HCT116 (cell line): ENCODE results near the gene PDZD4. TPM values are rescaled to one million over a fixed set of nuclear protein-coding genes. Genes with fewer than 3 reads are reported as not detected.

ENCODE experiments used
- ATAC-seq: fragments of 200-7000 bp; cut with Tn5 transposase; 2 replicates; pipeline ENCODE4 v1.9.1; 2020; ENCODE audit warnings: mild to moderate bottlenecking, moderate library complexity
- BruUV-seq: library from RNA; stranded (reverse); fragments of 400-500 nt; replicated peaks from 2 replicates; lab custom pipeline; 2021; lab: Mats Ljungman, UMichigan
- CTCF ChIA-PET: fragments of 300-600 bp; sonication (Branson Sonifier 250); formaldehyde crosslinking; loops from one replicate; lab custom pipeline; 2021; ENCODE audit warnings: antibody characterized with exemption; lab: Charles Lee
- POLR2A ChIA-PET: fragments of 300-600, 350-600 bp; sonication (Branson Sonifier 250); formaldehyde crosslinking; loops from one replicate; lab custom pipeline; 2021; ENCODE audit warnings: antibody characterized with exemption; lab: Charles Lee
- RAD21 ChIA-PET, 2 experiments: fragments of 300-600 bp; sonication (Branson Sonifier 250); formaldehyde crosslinking; loops; one replicate each; lab custom pipeline; 2023; ENCODE audit warnings: low total read pairs in 2 of 2; ENCODE audit not compliant: uncharacterized antibody in 2 of 2, unreplicated experiment in 2 of 2, low non-redundant PET in 1 of 2; lab: Charles Lee
- DNase-seq: peaks from one replicate; pipeline ENCODE4 v3.0.0-alpha.2; 2010; ENCODE audit warnings: low read depth, low spot score
- H2AFZ ChIP-seq: fragments of 200-600 bp; shearing (Covaris generic), sonication (generic); 2 replicates; pipeline ENCODE4 v1.6.1; 2017; ENCODE audit warnings: low read depth, mixed run types, mixed read lengths, antibody characterized with exemption, low read length; ENCODE audit not compliant: poor library complexity, severe bottlenecking
- H3K27ac ChIP-seq: 2 replicates; pipeline ENCODE4 v1.5.1; 2012; ENCODE audit warnings: low read depth, low read length
- H3K27me3 ChIP-seq: fragments of 200-600 bp; sonication (generic); 2 replicates; pipeline ENCODE4 v1.6.1; 2016; ENCODE audit warnings: mixed run types, low read length, mixed read lengths; ENCODE audit not compliant: insufficient read depth
- H3K36me3 ChIP-seq, 2 experiments: fragments of 200-500 bp in 1 of 2; fragments of 200-600 bp in 1 of 2; sonication (Bioruptor generic) in 1 of 2; sonication (generic) in 1 of 2; 2 replicates each; pipeline versions ENCODE4 v1.5.1 to v1.6.1; 2014 to 2016; ENCODE audit warnings: low read length in 2 of 2, inconsistent platforms in 1 of 2, mixed read lengths in 1 of 2, mixed run types in 1 of 2; ENCODE audit not compliant: insufficient read depth in 2 of 2, control insufficient read depth in 1 of 2
- H3K4me1 ChIP-seq, 2 experiments: fragments of 200-600 bp in 1 of 2; sonication (generic) in 1 of 2; 2 replicates each; pipeline versions ENCODE4 v1.5.1 to v1.6.1; 2012 to 2017; ENCODE audit warnings: low read length in 2 of 2, inconsistent platforms in 1 of 2, mild to moderate bottlenecking in 1 of 2, mixed read lengths in 1 of 2, mixed run types in 1 of 2, moderate library complexity in 1 of 2; ENCODE audit not compliant: insufficient read depth in 2 of 2, control insufficient read depth in 1 of 2
- H3K4me2 ChIP-seq: fragments of 200-600 bp; sonication (generic); 2 replicates; pipeline ENCODE4 v1.6.1; 2017; ENCODE audit warnings: mixed run types, low read length, mixed read lengths
- H3K4me3 ChIP-seq, 2 experiments: fragments of 200-600 bp in 1 of 2; sonication (generic) in 1 of 2; replicated peaks in 1 of 2; 2 replicates each; pipeline ENCODE4 v1.5.1; 2011 to 2016; ENCODE audit warnings: low read length in 2 of 2, control low read depth in 1 of 2, low read depth in 1 of 2, mild to moderate bottlenecking in 1 of 2, mixed read lengths in 1 of 2, mixed run types in 1 of 2
- H3K79me2 ChIP-seq: fragments of 200-600 bp; sonication (generic); 2 replicates; pipeline ENCODE4 v1.6.1; 2017; ENCODE audit warnings: mild to moderate bottlenecking, mixed run types, low read length, moderate library complexity, mixed read lengths; ENCODE audit not compliant: insufficient read depth
- H3K9ac ChIP-seq: fragments of 200-600 bp; sonication (generic); 2 replicates; pipeline ENCODE4 v1.6.1; 2016; ENCODE audit warnings: low read length, mixed read lengths
- H3K9me2 ChIP-seq: fragments of 200-600 bp; sonication (generic), shearing (Covaris generic); 2 replicates; pipeline ENCODE4 v1.6.1; 2017; ENCODE audit warnings: mixed run types, mild to moderate bottlenecking, moderate library complexity; ENCODE audit not compliant: insufficient read depth
- H3K9me3 ChIP-seq, 2 experiments: fragments of 200-500 bp in 1 of 2; fragments of 200-600 bp in 1 of 2; sonication (Bioruptor generic) in 1 of 2; sonication (generic) in 1 of 2; 2 replicates each; pipeline ENCODE4 v1.6.1; 2014 to 2017; ENCODE audit warnings: low read length in 2 of 2, mixed read lengths in 2 of 2, inconsistent platforms in 1 of 2, low read depth in 1 of 2, mild to moderate bottlenecking in 1 of 2, mixed run types in 1 of 2, moderate library complexity in 1 of 2; ENCODE audit not compliant: control insufficient read depth in 1 of 2, insufficient read depth in 1 of 2
- H4K20me1 ChIP-seq: fragments of 200-600 bp; sonication (generic), shearing (Covaris generic); 2 replicates; pipeline ENCODE4 v1.6.1; 2017; ENCODE audit warnings: mixed run types, mild to moderate bottlenecking, moderate library complexity; ENCODE audit not compliant: insufficient read depth
- CBX3 ChIP-seq: IDR thresholded peaks from 2 replicates; pipeline ENCODE4 v1.6.1; 2012; ENCODE audit warnings: low read depth
- CEBPB ChIP-seq: IDR thresholded peaks from 2 replicates; pipeline ENCODE4 v1.6.1; 2012; ENCODE audit warnings: low read depth
- ELF1 ChIP-seq: IDR thresholded peaks from 2 replicates; pipeline ENCODE4 v1.6.1; 2012; ENCODE audit warnings: low read depth, borderline replicate concordance
- EZH2 ChIP-seq: fragments of 200-600 bp; sonication (generic); IDR thresholded peaks from 2 replicates; pipeline ENCODE4 v1.6.1; 2017; ENCODE audit warnings: antibody characterized with exemption, mixed run types
- EZH2phosphoT487 ChIP-seq: fragments of 200-600 bp; IDR thresholded peaks from 2 replicates; pipeline ENCODE4 v1.6.1; 2018; ENCODE audit warnings: antibody characterized with exemption, borderline replicate concordance
- JUND ChIP-seq: IDR thresholded peaks from 2 replicates; pipeline ENCODE4 v1.6.1; 2012
- POLR2A ChIP-seq: IDR thresholded peaks from 2 replicates; pipeline ENCODE4 v1.7.0; 2011; ENCODE audit warnings: borderline replicate concordance; ENCODE audit not compliant: insufficient read depth, insufficient read length; ENCODE audit errors: extremely low read depth
- POLR2AphosphoS5 ChIP-seq: IDR thresholded peaks from 2 replicates; pipeline ENCODE4 v1.6.1; 2011; ENCODE audit warnings: mild to moderate bottlenecking, low read depth, low read length, moderate library complexity
- RAD21 ChIP-seq: IDR thresholded peaks from 2 replicates; pipeline ENCODE4 v1.6.1; 2012; ENCODE audit warnings: low read depth, mild to moderate bottlenecking
- SRF ChIP-seq: IDR thresholded peaks from 2 replicates; pipeline ENCODE4 v1.6.1; 2012; ENCODE audit warnings: low read depth
- ZFX ChIP-seq: fragments of 450-650 bp; IDR thresholded peaks from 2 replicates; pipeline ENCODE4 v1.6.1; 2017
- ZNF274 ChIP-seq: fragments of 200-500 bp; sonication (Bioruptor generic); IDR thresholded peaks from 2 replicates; pipeline ENCODE4 v1.6.1; 2014; ENCODE audit warnings: mild to moderate bottlenecking, low read depth, low read length, inconsistent platforms
- intact Hi-C: fragments of 100-400 bp; cut with micrococcal nuclease; formaldehyde crosslinking; loops from 2 replicates; pipeline ENCODE4 v1.10.0; 2022
- total RNA-seq: library from RNA; stranded (reverse); gene quantifications from one replicate; pipeline ENCODE4 v1.2.1, GENCODE V29; 2021; ENCODE audit not compliant: unreplicated experiment
- TF ChIP-seq, protein P1 (sequence below), 3 experiments: fragments of 200-600 bp in 1 of 3; sonication (generic) in 1 of 3; IDR thresholded peaks in 2 of 3; conservative IDR thresholded peaks in 1 of 3; 2 replicates each; pipeline ENCODE4 v1.5.1; 2012 to 2017; ENCODE audit warnings: low read depth in 2 of 3, low read length in 2 of 3, antibody characterized with exemption in 1 of 3, borderline replicate concordance in 1 of 3, control low read depth in 1 of 3, mild to moderate bottlenecking in 1 of 3, mixed read lengths in 1 of 3, mixed run types in 1 of 3, moderate library complexity in 1 of 3; ENCODE audit not compliant: insufficient read depth in 1 of 3

The PDZD4 gene
- total RNA-seq, 1 experiment from 2014 or later: 0.30 TPM

DNA sequence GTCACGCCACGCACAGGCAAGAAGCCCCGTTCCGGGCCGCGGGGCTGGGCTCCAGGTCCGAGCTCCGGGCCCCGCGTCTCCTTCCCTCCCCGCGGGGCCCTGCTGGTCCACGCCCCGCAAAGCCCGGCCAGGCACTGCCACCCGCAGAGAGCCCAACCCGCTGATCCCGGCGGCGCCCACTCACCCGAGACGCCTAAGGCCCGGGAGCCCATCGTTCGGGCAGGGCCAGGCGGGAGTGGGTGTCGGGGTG lies 870 bp downstream of the PDZD4 start:
- Histone ChIP-seq H3K4me1 (peaks cover 0 to 13% of the 10 kb centered on the region in 2 experiments; a peak in 2 of 4 replicates), H2AFZ (no peak overlapping the region), H3K4me3 (no peak overlapping the region), H3K27me3 (no peaks in the 10 kb centered on the region), H3K4me2 (peak overlapping the region; percentile 63), H3K79me2 (no peaks in the 10 kb centered on the region), H3K36me3 (no peaks in the 10 kb centered on the region), H3K27ac (no peak overlapping the region), H3K9me3 (no peaks in the 10 kb centered on the region), H4K20me1 (no peaks in the 10 kb centered on the region), H3K9me2 (no peaks in the 10 kb centered on the region), H3K9ac (no peak overlapping the region)
- no peak for TF ChIP-seq EZH2phosphoT487
- TF ChIP-seq ELF1: no peak
- no peak for TF ChIP-seq CBX3
- no peak for TF ChIP-seq POLR2A
- no peak for TF ChIP-seq CEBPB
- TF ChIP-seq SRF: no peak
- no peak for TF ChIP-seq EZH2
- TF ChIP-seq RAD21: no peak
- TF ChIP-seq, protein P1, sequence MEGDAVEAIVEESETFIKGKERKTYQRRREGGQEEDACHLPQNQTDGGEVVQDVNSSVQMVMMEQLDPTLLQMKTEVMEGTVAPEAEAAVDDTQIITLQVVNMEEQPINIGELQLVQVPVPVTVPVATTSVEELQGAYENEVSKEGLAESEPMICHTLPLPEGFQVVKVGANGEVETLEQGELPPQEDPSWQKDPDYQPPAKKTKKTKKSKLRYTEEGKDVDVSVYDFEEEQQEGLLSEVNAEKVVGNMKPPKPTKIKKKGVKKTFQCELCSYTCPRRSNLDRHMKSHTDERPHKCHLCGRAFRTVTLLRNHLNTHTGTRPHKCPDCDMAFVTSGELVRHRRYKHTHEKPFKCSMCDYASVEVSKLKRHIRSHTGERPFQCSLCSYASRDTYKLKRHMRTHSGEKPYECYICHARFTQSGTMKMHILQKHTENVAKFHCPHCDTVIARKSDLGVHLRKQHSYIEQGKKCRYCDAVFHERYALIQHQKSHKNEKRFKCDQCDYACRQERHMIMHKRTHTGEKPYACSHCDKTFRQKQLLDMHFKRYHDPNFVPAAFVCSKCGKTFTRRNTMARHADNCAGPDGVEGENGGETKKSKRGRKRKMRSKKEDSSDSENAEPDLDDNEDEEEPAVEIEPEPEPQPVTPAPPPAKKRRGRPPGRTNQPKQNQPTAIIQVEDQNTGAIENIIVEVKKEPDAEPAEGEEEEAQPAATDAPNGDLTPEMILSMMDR (IDR thresholded peaks at IDR 0.05 in 2 of 3, conservative IDR thresholded peaks at IDR 0.05 in 1 of 3; ENCODE audit: borderline replicate concordance in 1 of 3, insufficient read depth in 1 of 3, low read depth in 2 of 3, low read length in 2 of 3): no peak
- no peak for TF ChIP-seq JUND
- no peak for TF ChIP-seq ZFX
- TF ChIP-seq ZNF274: no peak
- TF ChIP-seq POLR2AphosphoS5: no peak
- no TSS peak for BruUV-seq
- intact Hi-C loops: no loop called here
- ATAC-seq: peak; percentile 18; the same call in 1 of the 2 replicates
- DNase-seq: no peak
- POLR2A ChIA-PET: no interaction called here
- CTCF ChIA-PET: no interaction called here
- RAD21 ChIA-PET: no interaction called here
